WTC11 (cell line): Measurements from ENCODE around the gene LCORL.

Experiments used
- SMAD3 ChIP-seq: sonication (generic); formaldehyde crosslinking; IDR thresholded peaks from 2 replicates; pipeline ENCODE4 v1.8.0; 2022; ENCODE audit warnings: missing genetic modification reagents, mild to moderate bottlenecking, borderline replicate concordance
- ZNF232 ChIP-seq: sonication (generic); formaldehyde crosslinking; IDR thresholded peaks from 2 replicates; pipeline ENCODE4 v1.8.0; 2022; ENCODE audit warnings: mild to moderate bottlenecking, missing genetic modification reagents
- TF ChIP-seq, protein P1 (sequence below): fragments of 200-600 bp; IDR thresholded peaks from 2 replicates; pipeline ENCODE4 v1.8.0; 2022; ENCODE audit warnings: antibody characterized with exemption

DNA sequence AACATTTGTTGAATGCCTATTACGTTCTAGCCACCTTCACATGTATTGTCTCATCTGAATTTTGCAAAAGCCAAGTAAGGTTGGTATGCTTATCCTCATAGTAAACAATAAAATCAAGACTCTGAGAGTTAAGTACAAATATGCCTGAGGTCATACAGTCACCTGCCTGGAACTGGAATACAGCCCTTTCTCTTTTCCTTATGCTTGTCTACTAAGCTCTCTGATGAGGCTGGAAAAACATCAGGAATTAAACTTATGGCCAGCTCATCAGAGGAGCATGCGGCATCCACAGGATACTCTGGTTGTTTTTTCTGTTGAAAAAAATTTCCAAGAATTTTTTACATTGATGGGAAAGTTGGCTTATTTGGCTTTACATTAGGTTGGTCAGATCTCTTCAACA, 175.3 kb downstream of the LCORL start:
- TF ChIP-seq SMAD3 (CRISPR knock-in tag) (no peak), ZNF232 (CRISPR knock-in tag) (no peak)
- TF ChIP-seq, protein P1, sequence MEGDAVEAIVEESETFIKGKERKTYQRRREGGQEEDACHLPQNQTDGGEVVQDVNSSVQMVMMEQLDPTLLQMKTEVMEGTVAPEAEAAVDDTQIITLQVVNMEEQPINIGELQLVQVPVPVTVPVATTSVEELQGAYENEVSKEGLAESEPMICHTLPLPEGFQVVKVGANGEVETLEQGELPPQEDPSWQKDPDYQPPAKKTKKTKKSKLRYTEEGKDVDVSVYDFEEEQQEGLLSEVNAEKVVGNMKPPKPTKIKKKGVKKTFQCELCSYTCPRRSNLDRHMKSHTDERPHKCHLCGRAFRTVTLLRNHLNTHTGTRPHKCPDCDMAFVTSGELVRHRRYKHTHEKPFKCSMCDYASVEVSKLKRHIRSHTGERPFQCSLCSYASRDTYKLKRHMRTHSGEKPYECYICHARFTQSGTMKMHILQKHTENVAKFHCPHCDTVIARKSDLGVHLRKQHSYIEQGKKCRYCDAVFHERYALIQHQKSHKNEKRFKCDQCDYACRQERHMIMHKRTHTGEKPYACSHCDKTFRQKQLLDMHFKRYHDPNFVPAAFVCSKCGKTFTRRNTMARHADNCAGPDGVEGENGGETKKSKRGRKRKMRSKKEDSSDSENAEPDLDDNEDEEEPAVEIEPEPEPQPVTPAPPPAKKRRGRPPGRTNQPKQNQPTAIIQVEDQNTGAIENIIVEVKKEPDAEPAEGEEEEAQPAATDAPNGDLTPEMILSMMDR: no peak
